KBM-7 (cell line): ENCODE results near the gene TRAPPC5.
"Not testable (repeated sequence)": the region's sequence is repeated elsewhere in the genome, so short reads cannot be mapped to it uniquely, and the experiment has no call there.

Experiments
- DNase-seq: peaks from one replicate; pipeline ENCODE4 v3.0.0-alpha.2; 2015
- in situ Hi-C: fragments of 300-500 bp; cut with MboI; formaldehyde crosslinking; loops from 2 replicates; pipeline ENCODE4 v1.14.3; 2020; ENCODE audit warnings: low sequenced_read_pairs, low pct_unique_long_range_greater_than_20kb, mixed read lengths

Gene TRAPPC5

DNA sequence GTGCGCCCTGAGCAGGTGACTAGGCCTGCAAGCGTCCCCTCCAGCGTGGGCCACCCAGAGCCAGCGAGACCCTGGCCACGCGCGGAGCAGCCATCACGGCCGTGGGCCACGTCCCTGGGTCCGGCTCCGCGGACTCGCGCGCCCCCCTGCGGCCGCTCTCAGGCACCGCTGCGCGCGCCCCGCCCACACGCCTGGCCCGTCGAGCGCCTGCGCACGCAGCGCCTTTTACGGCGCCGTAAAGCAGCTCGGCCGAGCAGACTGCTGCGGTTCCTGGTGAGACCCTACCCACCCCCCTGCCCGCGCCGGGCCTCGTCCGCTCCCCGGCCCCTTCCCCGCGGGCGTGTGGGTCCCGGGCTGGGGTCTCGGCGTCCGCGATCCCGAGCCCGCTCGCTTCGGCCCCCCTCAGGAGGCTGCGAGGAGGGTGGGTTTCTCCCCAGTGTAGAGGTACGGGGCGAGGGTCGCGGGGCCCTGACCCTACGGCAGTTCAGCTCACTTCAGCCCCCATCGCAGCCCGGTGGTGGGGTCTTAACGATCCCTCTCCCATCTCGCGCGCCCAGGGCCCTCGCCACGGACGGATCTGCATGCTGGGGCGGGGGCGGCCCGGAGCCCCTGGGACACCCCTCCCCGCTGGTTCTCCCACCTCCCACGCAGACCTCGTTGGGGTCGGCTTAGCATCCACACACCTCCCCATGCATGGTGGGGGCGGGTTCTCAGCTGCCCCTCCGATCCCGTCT lies at the start of gene TRAPPC5:
Gene TRAPPC5 (plus strand): TSS at position 228 of the 734 bp plus-strand sequence. CDS start 1,421 bp downstream, outside the sequence.
- in situ Hi-C loops: no loop called here

DNA sequence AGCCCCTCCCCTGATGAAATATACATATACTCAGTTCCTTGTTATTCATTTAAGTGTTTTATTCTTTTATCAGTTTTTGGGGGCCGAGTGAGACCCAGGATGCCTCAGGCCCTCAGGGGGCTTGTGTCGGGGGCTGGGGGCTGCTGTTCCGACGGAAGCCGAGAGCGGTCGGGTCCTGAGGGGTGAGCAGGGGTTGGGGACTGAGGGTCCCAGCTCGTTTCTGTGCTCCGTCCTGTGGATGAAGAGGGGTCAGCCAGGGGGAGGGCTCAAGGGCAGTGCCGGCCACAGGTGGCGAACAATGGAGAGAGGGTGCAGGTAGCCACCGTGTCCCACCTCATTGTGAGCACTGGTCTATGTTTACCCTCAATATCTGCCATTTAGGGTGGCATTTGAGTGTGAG lies 49.1 kb upstream of the TRAPPC5 start:
- DNase-seq: no peak
- in situ Hi-C loops: no loop called here

More for the DNA sequence above, at the start of gene TRAPPC5:
- DNase-seq: peak; percentile 85

DNA sequence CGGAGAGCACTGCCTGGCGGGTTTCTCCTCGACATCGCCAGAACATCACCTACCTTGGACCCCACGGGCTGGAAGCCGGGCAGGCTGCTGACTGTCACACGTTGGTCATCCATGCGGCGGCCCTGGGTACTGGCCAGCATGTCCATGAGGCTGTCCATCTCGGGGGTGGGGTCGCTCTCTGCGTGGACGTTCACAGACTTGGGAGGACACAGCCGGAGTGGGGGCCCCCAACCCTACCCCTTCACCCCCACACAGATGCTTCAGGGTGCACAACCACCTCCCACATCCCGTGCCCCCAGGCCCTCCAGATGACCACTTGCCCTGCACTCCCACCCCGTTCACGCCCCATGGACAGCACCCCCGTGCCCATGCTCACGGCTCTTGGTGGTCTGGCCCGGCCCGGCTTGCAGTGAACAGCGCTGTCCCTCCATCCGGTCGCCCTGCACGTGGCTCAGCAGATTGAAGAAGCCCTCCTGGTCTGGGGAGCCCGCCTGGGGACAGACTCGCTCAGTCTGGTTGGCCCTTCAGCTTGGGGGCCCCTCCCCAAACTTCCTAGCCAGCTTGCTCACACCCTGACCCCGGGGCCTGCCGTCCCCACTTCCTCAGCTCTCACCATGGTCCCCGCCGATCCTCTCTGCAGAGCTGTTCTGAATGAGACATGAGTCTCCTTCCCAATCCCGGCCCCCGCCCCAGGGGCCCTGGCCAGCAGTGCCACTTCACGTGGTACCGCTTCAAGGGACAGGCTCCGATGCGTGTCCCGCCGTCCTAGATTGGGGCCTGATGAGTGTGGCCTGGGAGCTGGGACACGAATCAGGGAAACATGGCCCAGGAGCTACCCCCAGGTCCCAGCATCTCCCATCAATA lies 48.1 kb upstream of the TRAPPC5 start:
- in situ Hi-C loops: no loop called here
- no peak for DNase-seq

DNA sequence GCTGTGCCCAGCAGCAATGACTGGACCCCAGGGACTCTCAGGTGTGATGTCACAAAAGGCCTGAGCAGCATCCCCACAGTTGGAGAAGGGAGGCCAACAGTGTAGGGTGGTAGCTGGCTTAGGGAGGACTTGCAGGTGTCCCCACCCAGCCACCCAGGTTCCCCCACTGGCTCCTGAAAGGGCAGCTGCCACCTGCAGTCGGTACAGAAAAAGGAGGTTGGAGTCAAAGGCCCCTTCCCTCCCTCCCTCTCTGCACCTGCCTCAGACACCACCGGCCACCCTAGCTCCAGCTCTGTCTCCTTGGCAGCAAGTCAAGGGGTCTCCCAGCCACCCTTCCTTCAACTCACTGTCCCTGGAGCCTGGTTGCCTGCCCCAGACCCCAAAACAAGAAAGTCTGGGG lies 46.9 kb upstream of the TRAPPC5 start, which contains the start of gene PCP2:
Gene PCP2 (minus strand): TSS at position 22 of the 400 bp plus-strand sequence. CDS start 262 bp downstream, outside the sequence.
- in situ Hi-C loops: no loop called here
- no peak for DNase-seq

DNA sequence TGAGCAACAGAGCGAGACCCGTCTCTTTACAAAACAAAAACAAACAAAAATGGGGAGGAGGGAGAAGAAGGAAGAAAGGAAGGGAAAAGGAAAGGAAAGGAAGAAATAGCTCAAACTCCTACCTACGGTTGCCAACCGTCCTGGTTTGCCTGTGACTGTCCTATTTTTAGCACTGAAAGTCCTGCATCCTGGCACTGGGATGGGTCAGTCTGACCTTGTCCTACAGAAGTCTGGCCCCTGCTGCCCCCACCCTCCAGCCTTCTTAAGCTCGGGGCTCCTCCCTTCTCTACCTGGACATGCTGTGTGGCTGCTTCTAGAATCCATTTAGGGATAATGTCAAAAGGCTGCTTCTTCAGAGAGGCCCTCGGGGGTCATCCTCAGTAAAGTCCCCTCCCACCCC lies 45.0 kb upstream of the TRAPPC5 start:
- in situ Hi-C loops: no loop called here
- no peak for DNase-seq

DNA sequence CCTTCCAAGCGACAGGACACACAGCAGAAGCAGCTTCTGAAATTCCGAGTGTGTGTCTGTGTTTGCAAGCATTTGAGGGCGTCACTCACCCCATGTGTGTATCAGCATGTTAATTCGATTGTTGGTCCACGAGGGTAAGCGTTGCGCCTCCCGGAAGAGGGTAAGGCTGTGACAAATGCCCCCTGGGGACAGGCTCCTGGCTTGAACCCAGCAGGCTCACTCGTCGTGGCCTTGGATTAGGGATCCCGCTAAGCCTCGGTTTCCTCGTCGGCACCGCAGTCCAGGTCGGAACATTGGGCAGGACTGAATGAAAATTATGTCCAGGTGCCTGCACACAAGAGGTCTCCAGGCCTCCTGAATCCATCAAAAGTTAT lies 44.3 kb upstream of the TRAPPC5 start:
- no peak for DNase-seq
- in situ Hi-C loops: no loop called here

DNA sequence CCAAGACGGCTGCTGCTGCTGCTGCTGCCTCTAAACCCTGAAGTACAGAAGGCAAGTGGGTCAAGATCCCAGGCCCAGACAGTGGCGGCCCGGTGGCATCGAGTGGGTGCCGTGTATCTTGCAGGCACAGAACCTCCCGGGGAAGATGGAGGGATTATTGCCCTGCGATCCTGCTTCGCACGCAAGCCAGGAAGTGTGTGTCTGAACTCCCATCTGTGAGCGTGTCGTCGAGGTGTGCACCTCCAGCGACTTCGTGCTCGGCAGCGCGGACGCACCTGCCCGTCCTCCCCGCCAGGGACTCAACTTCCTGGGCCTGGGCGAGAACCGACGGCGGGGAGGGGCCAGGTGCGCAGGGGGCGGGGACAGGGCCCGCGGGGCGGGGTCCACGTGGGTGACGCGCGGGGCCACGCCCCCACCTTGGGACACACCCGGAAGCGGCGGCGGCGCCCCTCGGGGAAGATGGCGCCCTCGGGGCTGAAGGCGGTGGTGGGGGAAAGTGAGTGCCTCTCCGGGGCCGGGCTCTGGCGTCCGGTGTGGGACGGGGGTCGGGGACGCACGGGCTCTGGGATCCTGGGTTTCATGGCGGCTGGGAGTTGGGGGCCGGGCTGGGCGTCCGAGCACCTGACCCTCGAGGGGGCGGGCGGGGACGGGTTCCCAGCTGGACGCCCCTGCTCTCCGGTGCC lies 43.8 kb upstream of the TRAPPC5 start, which contains the start of gene STXBP2:
Gene STXBP2 (plus strand): TSS at position 420 of the 683 bp plus-strand sequence. CDS start 40 bp downstream, at position 460.
- DNase-seq: no peak
- in situ Hi-C loops: no loop called here

DNA sequence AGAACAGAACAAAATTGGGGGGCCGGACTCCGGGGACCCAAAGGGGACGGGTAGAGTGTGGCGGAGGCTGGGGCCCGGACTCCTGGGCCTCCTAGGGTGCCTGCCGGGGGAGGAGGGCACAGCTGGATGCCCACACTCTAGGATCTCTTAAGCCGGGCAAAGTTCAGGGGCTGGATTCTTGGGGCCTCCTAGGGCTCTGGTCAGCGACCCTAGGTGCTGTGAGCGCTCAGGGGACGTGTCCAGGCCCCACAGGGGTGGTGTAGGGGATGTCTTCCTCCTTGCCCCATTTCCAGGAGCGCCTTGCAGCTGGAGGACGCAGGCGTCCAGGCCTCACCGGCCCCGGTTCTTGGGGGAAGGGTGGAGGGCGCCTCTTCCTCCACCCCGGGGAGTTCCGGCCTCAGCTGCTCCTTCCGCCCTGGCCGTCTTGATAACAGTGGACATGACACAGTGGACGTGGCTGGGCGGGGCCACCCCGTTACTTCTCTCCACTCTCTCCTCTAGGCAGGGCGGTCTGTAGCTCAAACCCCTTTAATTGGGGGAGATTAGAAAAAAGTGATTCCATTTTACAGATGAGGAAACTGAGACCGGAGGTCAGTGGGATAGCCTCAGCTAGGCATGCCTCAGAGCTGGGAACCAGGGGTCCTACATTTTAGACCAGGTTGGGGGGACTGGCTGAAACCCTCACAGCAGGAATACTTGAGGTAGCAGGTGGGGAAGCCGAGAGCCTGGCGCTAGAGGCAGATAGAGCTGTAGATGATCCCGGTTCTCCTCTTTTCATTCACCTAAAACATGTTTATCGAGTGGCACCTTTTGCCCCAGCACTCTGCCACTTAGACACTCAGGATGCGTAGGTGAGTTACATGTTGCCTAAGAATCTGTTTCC lies 43.0 kb upstream of the TRAPPC5 start:
- DNase-seq: no peak
- in situ Hi-C loops: no loop called here

DNA sequence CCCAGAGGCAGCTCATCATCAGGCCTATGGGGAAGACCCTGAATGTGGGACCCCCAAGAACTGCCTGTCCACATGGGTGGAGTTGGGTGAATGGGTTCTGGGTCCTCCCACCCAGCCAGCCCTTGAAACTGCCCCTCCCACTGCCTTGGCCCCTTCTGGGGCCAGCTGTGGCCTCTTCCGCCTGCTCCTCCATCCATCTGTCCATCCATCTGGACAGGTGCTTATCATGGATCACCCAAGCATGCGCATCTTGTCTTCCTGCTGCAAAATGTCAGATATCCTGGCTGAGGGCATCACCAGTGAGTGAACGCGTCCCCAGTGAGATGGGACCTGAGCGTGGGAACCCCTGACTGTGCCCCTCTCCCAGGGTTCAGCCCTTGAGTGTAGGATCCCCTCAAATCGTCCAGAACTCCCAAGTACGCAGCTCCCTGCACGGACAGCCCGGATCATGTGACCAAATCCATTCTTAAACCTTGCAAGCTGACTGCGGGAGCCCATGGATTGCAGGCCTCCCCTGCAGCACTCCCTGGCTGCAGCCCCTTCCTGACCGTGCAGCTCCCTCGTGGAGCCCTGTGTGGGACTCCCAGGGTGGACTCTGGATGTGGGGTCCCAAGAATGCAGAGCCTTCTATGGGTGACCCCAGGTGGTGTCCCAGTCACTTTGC lies 41.7 kb upstream of the TRAPPC5 start:
- DNase-seq: no peak
- in situ Hi-C loops: no loop called here

DNA sequence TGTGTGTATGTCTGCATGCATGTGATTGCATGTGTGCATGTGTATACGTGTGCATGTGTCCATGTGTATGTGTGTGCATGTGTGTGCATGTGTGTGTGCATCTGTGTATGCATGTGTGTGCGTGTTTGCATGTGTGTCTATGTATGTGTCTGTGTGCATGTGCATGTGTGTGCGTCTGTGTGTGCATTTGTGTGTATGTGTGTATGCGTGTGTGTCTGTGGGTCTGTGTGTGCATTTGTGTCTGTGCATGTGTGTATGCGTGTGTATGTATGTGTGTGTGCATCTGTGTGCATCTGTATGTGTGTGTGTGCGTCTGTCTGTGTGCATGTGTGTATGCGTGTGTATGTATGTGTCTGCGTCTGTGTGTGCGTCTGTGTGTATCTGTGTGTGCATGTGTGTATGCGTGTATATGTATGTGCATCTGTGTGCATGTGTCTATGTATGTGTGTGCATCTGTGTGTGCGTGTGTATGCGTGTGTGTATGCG lies 40.7 kb upstream of the TRAPPC5 start:
- in situ Hi-C loops: no loop called here
- no peak for DNase-seq

DNA sequence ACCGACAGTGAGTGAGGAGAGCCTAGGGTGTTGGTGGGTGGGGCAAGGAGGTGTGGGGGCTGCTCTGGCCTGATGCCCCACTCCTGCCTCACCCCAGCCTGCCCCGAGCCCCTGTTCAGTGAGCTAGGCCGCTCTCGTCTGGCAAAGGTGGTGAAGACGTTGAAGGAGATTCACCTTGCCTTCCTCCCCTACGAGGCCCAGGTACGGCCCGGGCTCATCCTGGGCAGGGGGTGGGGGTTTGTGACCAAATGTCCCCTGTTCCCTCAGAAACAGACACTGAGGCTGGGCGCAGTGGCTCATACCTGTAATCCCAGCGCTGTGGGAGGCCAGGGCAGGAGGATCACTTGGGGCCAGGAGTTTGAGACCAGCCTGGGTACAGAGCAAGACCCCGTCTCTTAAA lies 39.8 kb upstream of the TRAPPC5 start:
- no peak for DNase-seq
- in situ Hi-C loops: no loop called here

DNA sequence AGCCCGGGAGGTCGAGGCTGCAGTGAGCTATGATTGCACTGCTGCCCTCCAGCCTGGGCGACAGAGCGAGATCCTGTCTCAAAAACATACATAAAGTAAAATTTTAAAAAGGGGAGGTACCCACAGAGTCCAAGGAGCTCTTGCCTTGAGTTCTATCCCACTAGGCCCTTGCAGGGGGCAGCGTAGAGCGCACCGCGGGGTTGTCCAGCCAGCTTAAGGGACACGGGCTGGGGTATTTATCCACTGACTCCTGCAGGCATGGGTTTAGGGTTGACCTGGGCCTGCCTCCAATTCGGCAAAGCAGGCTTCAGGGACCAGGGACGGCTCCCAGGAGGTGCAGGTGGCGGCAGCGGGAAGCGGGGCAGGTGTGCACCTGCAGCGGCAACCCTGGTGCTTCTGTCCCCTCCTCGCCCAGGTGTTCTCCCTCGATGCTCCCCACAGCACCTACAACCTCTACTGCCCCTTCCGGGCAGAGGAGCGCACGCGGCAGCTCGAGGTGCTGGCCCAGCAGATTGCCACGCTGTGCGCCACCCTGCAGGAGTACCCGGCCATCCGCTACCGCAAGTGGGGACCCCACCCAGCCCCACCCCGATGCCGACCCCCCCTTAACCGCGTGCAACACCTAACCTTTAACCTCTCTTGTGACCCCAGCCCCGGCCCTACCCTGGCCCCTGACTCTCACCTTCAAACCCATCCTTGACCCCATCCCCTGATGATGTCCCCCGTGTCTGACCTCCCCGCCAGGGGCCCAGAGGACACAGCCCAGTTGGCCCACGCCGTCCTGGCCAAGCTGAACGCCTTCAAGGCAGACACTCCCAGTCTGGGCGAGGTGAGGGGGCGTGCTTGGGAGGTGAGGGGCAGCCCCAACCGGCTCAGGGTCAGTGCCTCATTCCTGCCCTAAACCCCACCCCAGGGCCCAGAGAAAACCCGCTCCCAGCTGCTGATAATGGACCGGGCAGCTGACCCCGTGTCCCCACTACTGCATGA lies 39.0 kb upstream of the TRAPPC5 start:
- in situ Hi-C loops: no loop called here
- no peak for DNase-seq

DNA sequence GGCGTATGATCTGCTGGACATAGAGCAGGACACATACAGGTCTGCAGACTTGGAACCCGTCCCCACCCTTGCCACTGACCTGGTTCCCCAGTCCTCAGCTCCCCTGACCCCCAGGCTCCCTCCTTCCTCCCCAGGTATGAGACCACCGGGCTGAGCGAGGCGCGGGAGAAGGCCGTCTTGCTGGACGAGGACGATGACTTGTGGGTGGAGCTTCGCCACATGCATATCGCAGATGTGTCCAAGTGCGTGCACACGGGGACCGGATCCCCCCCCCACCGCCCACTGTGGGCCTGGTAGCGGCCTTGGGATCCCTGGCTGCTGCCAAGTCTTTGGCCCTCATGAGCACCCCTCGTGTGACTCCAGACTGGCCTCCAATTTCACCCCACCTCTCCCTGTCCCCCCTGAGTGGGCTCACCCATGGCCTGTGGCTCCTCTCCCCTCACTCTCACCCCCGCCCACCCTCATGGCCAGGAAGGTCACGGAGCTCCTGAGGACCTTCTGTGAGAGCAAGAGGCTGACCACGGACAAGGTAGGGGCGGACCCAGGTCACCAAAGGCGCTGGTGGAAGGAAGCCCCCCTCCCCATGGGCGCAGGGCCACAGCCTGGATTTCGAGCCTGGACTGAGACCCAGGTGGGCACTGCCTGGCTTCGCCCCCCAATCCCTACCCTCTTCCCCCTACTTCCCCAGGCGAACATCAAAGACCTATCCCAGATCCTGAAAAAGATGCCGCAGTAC lies 38.2 kb upstream of the TRAPPC5 start:
- no peak for DNase-seq
- in situ Hi-C loops: no loop called here

DNA sequence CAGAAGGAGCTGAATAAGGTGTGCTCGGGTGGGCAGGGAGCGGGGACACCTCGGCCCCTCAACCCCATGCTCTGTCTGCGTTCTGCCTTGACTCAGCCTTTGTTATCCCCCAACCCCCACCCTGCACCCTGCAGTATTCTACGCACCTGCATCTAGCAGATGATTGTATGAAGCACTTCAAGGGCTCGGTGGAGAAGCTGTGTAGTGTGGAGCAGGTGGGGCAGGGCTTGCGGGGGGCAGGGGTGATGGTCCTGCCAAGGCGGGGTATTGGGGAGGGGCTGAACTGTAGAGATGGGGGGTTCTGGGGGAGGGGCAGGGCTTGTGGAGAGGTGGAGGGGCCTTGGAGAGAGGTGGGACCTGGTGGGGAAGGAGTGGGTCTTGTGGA lies 37.6 kb upstream of the TRAPPC5 start:
- in situ Hi-C loops: no loop called here
- no peak for DNase-seq

DNA sequence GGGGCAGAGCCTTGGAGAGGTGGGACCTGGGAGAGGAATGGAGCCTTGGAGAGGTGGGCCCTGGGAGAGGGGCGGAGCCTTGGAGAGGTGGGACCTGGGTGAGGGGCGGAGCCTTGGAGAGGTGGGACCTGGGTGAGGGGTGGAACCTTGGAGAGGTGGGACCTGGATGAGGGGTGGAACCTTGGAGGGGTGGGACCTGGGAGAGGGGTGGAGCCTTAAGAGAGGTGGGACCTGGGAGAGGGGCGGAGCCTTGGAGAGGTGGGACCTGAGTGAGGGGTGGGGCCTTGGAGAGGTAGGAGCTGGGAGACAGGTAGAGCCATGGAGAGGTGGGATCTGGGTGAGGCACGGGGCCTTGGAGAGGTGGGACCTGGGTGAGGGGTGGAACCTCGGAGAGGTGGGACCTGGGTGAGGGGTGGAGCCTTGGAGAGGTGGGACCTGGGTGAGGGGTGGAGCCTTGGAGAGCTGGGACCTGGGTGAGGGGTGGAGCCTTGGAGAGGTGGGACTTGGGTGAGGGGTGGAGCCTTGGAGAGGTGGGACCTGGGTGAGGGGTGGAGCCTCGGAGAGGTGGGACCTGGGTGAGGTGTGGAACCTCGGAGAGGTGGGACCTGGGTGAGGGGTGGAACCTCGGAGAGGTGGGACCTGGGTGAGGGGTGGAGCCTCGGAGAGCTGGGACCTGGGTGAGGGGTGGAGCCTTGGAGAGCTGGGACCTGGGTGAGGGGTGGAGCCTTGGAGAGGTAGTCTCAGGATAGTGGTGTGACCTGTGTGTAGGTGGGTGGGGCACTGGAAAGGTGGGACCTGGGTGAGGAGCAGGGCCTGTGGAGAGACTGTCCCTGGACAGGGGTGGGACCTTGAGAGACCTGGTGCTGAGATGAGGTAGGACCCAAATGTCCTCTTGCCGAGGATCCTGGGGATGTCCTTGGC lies 36.7 kb upstream of the TRAPPC5 start:
- in situ Hi-C loops, DNase-seq: not testable (repeated sequence)

DNA sequence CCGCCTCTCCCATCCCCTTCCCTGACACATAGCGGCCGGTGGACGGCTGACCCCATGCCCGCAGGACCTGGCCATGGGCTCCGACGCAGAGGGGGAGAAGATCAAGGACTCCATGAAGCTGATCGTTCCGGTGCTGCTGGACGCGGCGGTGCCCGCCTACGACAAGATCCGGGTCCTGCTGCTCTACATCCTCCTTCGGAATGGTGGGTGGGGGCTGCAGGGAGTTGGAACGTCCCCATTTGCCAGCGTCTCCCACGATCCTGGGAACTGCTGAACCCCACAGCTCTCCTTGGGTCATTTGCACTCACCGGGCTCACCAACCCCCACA lies 36.1 kb upstream of the TRAPPC5 start:
- DNase-seq: no peak

More for the DNA sequence above, 36.1 kb upstream of the TRAPPC5 start:
- in situ Hi-C loops: no loop called here
